K562 (cell line): ENCODE results near the gene PLEKHA6. TPM values are rescaled to one million over a fixed set of nuclear protein-coding genes. Genes with fewer than 3 reads are reported as not detected.

Experiments
- ATAC-seq: fragments of 200-7000 bp; cut with Tn5 transposase; 3 replicates; pipeline ENCODE4 v1.9.1; 2020; ENCODE audit warnings: moderate library complexity
- BruUV-seq: library from RNA; stranded (reverse); fragments of 400-500 nt; replicated peaks from 2 replicates; lab custom pipeline; 2021; lab: Mats Ljungman, UMichigan
- CTCF ChIA-PET: fragments of 300-600 bp; formaldehyde crosslinking; extraction: SDS; loops from one replicate; lab custom pipeline; 2021; ENCODE audit warnings: low intra/inter-chr PET ratio; lab: Yijun Ruan, JAX
- POLR2A ChIA-PET: fragments of 300-600, 350-650 bp; sonication (Branson Sonifier 250); formaldehyde crosslinking; extraction: SDS; loops from one replicate; lab custom pipeline; 2021; ENCODE audit warnings: antibody characterized with exemption, inconsistent platforms; lab: Yijun Ruan, JAX
- DNase-seq, 4 experiments: peaks; one replicate each; pipeline versions ENCODE4 v3.0.0 to v3.0.0-alpha.2; 2011 to 2018; ENCODE audit warnings: low spot score in 3 of 4, mixed read lengths in 3 of 4; ENCODE audit errors: extremely low read depth in 1 of 4
- FAIRE-seq: peaks from 2 replicates; lab custom pipeline; 2011; peaks lifted over from hg19 to GRCh38; lab: Jason Lieb, UNC
- H2AFZ ChIP-seq: 2 replicates; pipeline ENCODE4 v1.6.0; 2011; ENCODE audit warnings: low read depth, low read length, control low read depth, inconsistent platforms
- H3K27ac ChIP-seq: fragments of 200-600 bp; 3 replicates; pipeline ENCODE4 v1.8.0; 2011; ENCODE audit warnings: low read depth, mild to moderate bottlenecking, control low read depth, inconsistent platforms, low read length, moderate library complexity, mixed read lengths; ENCODE audit errors: extremely low read depth
- H3K27me3 ChIP-seq, 2 experiments: fragments of 300-600 bp in 1 of 2; 2 replicates in 1 of 2; 3 replicates in 1 of 2; pipeline versions ENCODE4 v1.6.0 to v1.8.0; 2011; ENCODE audit warnings: inconsistent platforms in 2 of 2, low read length in 2 of 2, mild to moderate bottlenecking in 1 of 2, mixed read lengths in 1 of 2, moderate library complexity in 1 of 2; ENCODE audit not compliant: control insufficient read depth in 2 of 2, insufficient read depth in 2 of 2
- H3K36me3 ChIP-seq: fragments of 300-600 bp; 3 replicates; pipeline ENCODE4 v1.8.0; 2011; ENCODE audit warnings: mild to moderate bottlenecking, low read length, inconsistent platforms; ENCODE audit not compliant: control insufficient read depth, insufficient read depth
- H3K4me1 ChIP-seq, 2 experiments: fragments of 200-600 bp in 1 of 2; replicated peaks in 1 of 2; 2 replicates in 1 of 2; 3 replicates in 1 of 2; pipeline versions ENCODE4 v1.5.1 to v1.8.0; 2011; ENCODE audit warnings: inconsistent platforms in 2 of 2, low read length in 2 of 2, mild to moderate bottlenecking in 1 of 2, mixed read lengths in 1 of 2, moderate library complexity in 1 of 2; ENCODE audit not compliant: control insufficient read depth in 2 of 2, insufficient read depth in 2 of 2
- H3K4me2 ChIP-seq: 2 replicates; pipeline ENCODE4 v1.6.1; 2011; ENCODE audit warnings: low read length, control low read depth, inconsistent platforms, mixed read lengths; ENCODE audit not compliant: insufficient read depth
- H3K4me3 ChIP-seq: fragments of 200-600 bp; sonication (generic), shearing (Covaris generic); 2 replicates; pipeline ENCODE4 v1.5.1; 2016; ENCODE audit warnings: control low read depth, inconsistent platforms
- H3K79me2 ChIP-seq: fragments of 200-600 bp; 3 replicates; pipeline ENCODE4 v1.8.0; 2011; ENCODE audit warnings: low read length, inconsistent platforms; ENCODE audit not compliant: control insufficient read depth, insufficient read depth
- H3K9ac ChIP-seq, 2 experiments: 2 replicates each; pipeline versions ENCODE4 v1.6.0 to v1.6.1; 2011; ENCODE audit warnings: low read depth in 2 of 2, low read length in 2 of 2, control low read depth in 1 of 2, inconsistent platforms in 1 of 2, mild to moderate bottlenecking in 1 of 2, mixed read lengths in 1 of 2; ENCODE audit not compliant: insufficient read depth in 1 of 2
- H3K9me1 ChIP-seq: one replicate; pipeline ENCODE4 v1.6.0; 2011; ENCODE audit warnings: inconsistent platforms, mild to moderate bottlenecking, low read length, moderate library complexity; ENCODE audit not compliant: control insufficient read depth, insufficient read depth
- H3K9me3 ChIP-seq: replicated peaks from 2 replicates; pipeline ENCODE4 v1.5.1; 2011; ENCODE audit warnings: low read depth, low read length, inconsistent platforms; ENCODE audit not compliant: control insufficient read depth, insufficient read depth
- H4K20me1 ChIP-seq: replicated peaks from 2 replicates; pipeline ENCODE4 v1.6.1; 2011; ENCODE audit warnings: low read length, inconsistent platforms, mixed read lengths; ENCODE audit not compliant: control insufficient read depth, insufficient read depth
- FOS ChIP-seq: IDR thresholded peaks from 3 replicates; pipeline ENCODE4 v1.6.1; 2011; ENCODE audit not compliant: insufficient read length; ENCODE audit errors: extremely low read depth
- HNRNPL ChIP-seq: fragments of 200-400 bp; formaldehyde crosslinking; IDR thresholded peaks from 2 replicates; pipeline ENCODE4 v1.6.1; 2017; ENCODE audit warnings: low read depth, mild to moderate bottlenecking, low read length
- KDM4B ChIP-seq, 2 experiments: fragments of 450-650 bp in 1 of 2; sonication (generic) in 1 of 2; IDR thresholded peaks; 2 replicates each; pipeline ENCODE4 v1.6.1; 2016 to 2017; ENCODE audit warnings: borderline replicate concordance in 2 of 2, antibody characterized with exemption in 1 of 2, low read depth in 1 of 2, mild to moderate bottlenecking in 1 of 2
- PCBP1 ChIP-seq: fragments of 200-400 bp; formaldehyde crosslinking; IDR thresholded peaks from 2 replicates; pipeline ENCODE4 v1.6.1; 2018; ENCODE audit warnings: mild to moderate bottlenecking, low read depth, low read length; ENCODE audit not compliant: poor library complexity, severe bottlenecking
- TGIF2 ChIP-seq: sonication (generic); formaldehyde crosslinking; IDR thresholded peaks from 2 replicates; pipeline ENCODE4 v1.8.1; 2022; ENCODE audit warnings: mild to moderate bottlenecking, missing genetic modification reagents, moderate library complexity
- ZC3H4 ChIP-seq: sonication (generic); formaldehyde crosslinking; IDR thresholded peaks from 2 replicates; pipeline ENCODE4 v1.9.0; 2021; ENCODE audit warnings: missing genetic modification reagents, borderline replicate concordance
- ZFP36 ChIP-seq: fragments of 150-350 bp; IDR thresholded peaks from 2 replicates; pipeline ENCODE4 v1.6.1; 2018; ENCODE audit warnings: low read length, low read depth; ENCODE audit not compliant: partially characterized antibody
- ZKSCAN3 ChIP-seq: fragments of 250-450 bp; sonication (Bioruptor Pico); IDR thresholded peaks from 2 replicates; pipeline ENCODE4 v1.4.0; 2020
- ZNF232 ChIP-seq: sonication (generic); formaldehyde crosslinking; IDR thresholded peaks from 2 replicates; pipeline ENCODE4 v1.8.0; 2022; ENCODE audit warnings: mild to moderate bottlenecking, missing genetic modification reagents
- ZNF717 ChIP-seq: fragments of 250-450 bp; sonication (Bioruptor Pico); IDR thresholded peaks from 2 replicates; pipeline ENCODE4 v1.5.0; 2021
- ZNF77 ChIP-seq: fragments of 250-450 bp; sonication (Bioruptor Pico); IDR thresholded peaks from 2 replicates; pipeline ENCODE4 v1.5.0; 2020
- WGBS: fragments of 100-300 bp; shearing (Covaris generic); methylation state at CpG from one replicate; pipeline ENCODE4 v1.1.6; 2016; ENCODE audit warnings: low coverage, mixed read lengths; ENCODE audit not compliant: insufficient coverage; ENCODE audit errors: missing lambda C conversion rate; 5-methylcytosine and 5-hydroxymethylcytosine counted together
- in situ Hi-C: fragments of 300-500 bp; cut with MboI; formaldehyde crosslinking; loops from 4 replicates; pipeline ENCODE4 v1.15.0; 2018; ENCODE audit warnings: inconsistent platforms, mixed read lengths
- intact Hi-C: fragments of 100-400 bp; cut with micrococcal nuclease; formaldehyde crosslinking; loops from 2 replicates; pipeline ENCODE4 v1.14.2; 2022
- polyA plus RNA-seq, 8 experiments: library from polyadenylated mRNA; depleted of rRNA in 4 of 8; stranded (reverse) in 5 of 8; unstranded in 3 of 8; fragments of >200 nt; fragmentation: Nextera tagmentation in 2 of 8; fragmentation: Illumina TruSeq in 1 of 8; extraction: Ambion mirVana in 2 of 8; extraction: Trizol in 1 of 8; gene quantifications; 2 replicates each; pipeline versions ENCODE4 v1.2.1 to v1.2.3, GENCODE V29; 2011 to 2014; ENCODE audit warnings: inconsistent platforms in 1 of 8, missing spikeins in 1 of 8
- total RNA-seq, 7 experiments: library from RNA; depleted of rRNA in 6 of 7; stranded (reverse); fragments of >200 nt in 6 of 7; fragmentation: Illumina TruSeq in 2 of 7; extraction: Trizol in 2 of 7; gene quantifications; 2 replicates each; pipeline versions ENCODE4 v1.2.1 to v1.2.3, GENCODE V29; 2011 to 2021; ENCODE audit warnings: low replicate concordance in 1 of 7
- TF ChIP-seq, protein P1 (sequence below): IDR thresholded peaks from 2 replicates; pipeline ENCODE4 v1.6.1; 2011; ENCODE audit warnings: borderline replicate concordance, low read depth, mild to moderate bottlenecking, moderate library complexity, low read length; ENCODE audit not compliant: insufficient read depth, poor library complexity, severe bottlenecking
- TF ChIP-seq, protein P2 (sequence below): sonication (generic); formaldehyde crosslinking; IDR thresholded peaks from 2 replicates; pipeline ENCODE4 v1.8.0; 2022; ENCODE audit warnings: missing genetic modification reagents, mild to moderate bottlenecking, borderline replicate concordance

Gene PLEKHA6
- total and polyA plus RNA-seq, 9 of the 15 experiments (the other 6 are each of a cell fraction or from before 2014, with no cell fraction given) = under 0.01 to 0.33 (median 0.01) TPM; not detected in 4

DNA sequence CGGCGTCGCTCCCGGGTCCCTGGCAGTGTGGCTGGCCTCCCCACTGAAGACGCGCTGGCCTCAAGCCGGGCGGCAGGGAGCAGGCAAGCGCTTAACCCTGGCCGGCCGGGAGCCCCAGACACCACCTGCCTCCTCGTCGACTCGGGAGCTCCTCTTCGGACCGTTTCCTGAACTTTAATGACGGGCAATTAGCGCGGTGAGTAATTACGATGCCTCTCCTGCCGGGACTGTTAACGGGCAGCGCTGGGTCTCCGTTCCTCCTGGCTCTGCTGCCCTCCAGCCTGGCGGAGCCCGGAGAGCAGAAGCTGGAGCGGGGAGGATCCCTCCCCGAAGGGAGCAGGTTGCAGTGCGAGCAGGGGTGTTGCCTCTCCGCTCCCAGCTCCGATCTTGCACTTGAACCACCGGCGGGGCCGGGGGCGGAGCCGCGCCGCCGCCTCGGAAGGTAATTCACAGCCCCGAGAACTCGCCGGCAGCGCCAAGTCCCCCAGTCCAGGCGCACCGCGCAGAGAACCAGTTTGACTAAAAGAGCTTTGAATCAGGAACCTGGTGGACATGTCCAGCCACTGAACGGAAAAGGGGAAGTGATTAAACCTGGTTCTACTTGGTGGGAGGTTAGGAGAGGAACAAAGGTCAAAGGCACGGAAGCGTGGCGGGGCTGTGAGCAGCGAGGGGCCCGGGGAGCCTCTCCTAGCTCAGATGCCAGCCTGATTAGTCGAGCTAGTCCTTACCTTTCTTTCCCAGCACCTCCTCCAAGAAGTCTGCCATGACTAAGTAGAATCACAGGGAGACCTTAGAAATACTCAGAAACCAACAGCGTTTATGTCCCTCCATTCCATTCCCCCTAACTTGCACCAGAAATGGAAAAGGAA lies 18.3 kb upstream of the PLEKHA6 start (continued):
- TF ChIP-seq KDM4B (IDR thresholded peaks at IDR 0.05; ENCODE audit: borderline replicate concordance in 2 of 2, low read depth in 1 of 2) (no peak; a peak in 1 of 4 replicates), ZFP36 (peak; percentile 93), ZKSCAN3 (CRISPR knock-in tag) (no peak), ZNF232 (CRISPR knock-in tag) (no peak), FOS (no peak)

DNA sequence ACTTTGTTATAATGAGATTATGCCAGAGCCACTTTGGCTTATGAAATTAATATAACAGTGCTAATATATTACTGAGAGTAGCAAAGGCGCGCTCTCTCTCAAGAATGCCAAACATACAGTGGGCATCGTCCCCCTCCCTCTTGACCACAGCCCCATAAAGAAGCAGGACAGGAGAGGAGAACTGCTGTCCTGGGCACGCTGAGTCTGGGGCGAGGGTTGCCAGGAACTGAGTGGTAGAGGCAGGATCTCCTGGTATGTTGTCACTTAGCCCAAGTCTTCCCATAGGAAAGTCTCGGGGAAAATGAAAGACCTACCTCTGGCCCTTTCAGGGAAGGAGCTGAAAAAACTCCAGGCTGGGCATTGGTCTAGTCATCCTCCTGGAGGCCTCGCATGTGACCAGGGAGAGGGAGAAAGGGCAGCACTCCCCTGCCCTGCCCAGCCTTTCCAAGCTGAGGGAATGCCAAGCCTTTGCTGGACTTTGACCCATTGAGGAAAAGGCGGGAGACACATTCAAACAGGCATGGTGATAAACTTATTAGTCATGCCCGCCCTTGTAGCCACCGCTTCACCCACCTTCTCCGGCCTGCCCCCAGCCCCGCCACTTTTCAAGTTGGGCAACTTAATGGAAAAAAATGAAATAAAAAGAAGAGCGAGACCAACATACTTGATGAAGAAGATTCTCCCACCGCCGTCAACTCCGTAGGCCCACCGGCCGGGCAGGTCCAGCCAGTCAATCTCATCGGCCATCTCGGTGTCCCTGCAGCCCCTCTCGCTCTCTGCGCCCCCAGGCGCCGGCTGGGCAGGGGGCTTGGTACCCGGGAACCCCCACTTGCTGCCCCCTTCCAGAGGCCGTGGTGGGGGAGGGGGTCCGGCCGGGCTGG lies 17.4 kb upstream of the PLEKHA6 start:
- Histone ChIP-seq H2AFZ (no peak overlapping the region), H3K9me3 (no peaks in the 10 kb centered on the region), H3K79me2 (no peaks in the 10 kb centered on the region), H3K27ac (no peak overlapping the region), H3K4me1 (peaks cover 5 to 10% of the 10 kb centered on the region in 2 experiments), H3K4me3 (no peak overlapping the region), H3K27me3 (peaks cover 49 to 71% of the 10 kb centered on the region in 2 experiments), H3K4me2 (no peak overlapping the region), H3K9ac (no peak overlapping the region), H3K9me1 (no peaks in the 10 kb centered on the region), H4K20me1 (peaks cover 16% of the 10 kb centered on the region), H3K36me3 (no peaks in the 10 kb centered on the region)
- intact Hi-C loops (no loop called here), in situ Hi-C loops (no loop called here)
- no peak for DNase-seq
- TF ChIP-seq ZNF77 (no peak), TGIF2 (CRISPR knock-in tag) (0 out of 2 replicates have a peak, but pooled peaks have one; percentile 22), HNRNPL (no peak), PCBP1 (no peak), ZNF717 (no peak), ZC3H4 (CRISPR knock-in tag) (no peak)
- TF ChIP-seq, protein P1, sequence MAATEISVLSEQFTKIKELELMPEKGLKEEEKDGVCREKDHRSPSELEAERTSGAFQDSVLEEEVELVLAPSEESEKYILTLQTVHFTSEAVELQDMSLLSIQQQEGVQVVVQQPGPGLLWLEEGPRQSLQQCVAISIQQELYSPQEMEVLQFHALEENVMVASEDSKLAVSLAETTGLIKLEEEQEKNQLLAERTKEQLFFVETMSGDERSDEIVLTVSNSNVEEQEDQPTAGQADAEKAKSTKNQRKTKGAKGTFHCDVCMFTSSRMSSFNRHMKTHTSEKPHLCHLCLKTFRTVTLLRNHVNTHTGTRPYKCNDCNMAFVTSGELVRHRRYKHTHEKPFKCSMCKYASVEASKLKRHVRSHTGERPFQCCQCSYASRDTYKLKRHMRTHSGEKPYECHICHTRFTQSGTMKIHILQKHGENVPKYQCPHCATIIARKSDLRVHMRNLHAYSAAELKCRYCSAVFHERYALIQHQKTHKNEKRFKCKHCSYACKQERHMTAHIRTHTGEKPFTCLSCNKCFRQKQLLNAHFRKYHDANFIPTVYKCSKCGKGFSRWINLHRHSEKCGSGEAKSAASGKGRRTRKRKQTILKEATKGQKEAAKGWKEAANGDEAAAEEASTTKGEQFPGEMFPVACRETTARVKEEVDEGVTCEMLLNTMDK = no peak
- TF ChIP-seq, protein P2, sequence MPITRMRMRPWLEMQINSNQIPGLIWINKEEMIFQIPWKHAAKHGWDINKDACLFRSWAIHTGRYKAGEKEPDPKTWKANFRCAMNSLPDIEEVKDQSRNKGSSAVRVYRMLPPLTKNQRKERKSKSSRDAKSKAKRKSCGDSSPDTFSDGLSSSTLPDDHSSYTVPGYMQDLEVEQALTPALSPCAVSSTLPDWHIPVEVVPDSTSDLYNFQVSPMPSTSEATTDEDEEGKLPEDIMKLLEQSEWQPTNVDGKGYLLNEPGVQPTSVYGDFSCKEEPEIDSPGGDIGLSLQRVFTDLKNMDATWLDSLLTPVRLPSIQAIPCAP (CRISPR knock-in tag) = no peak
- POLR2A ChIA-PET = interaction anchor here (1.1 kb wide), 1 partner anchor 33 kb away, joined by 4 read pairs; no protein-coding TSS in a partner anchor
- FAIRE-seq = no peak
- no TSS peak for BruUV-seq
- no peak for ATAC-seq
- 38% methylated on average over 28 of the region's 28 CpGs for WGBS
- CTCF ChIA-PET = no interaction called here
